Lung (tissue), 12 donors: Measurements from ENCODE around the gene TBKBP1. TPM values are rescaled to one million over a fixed set of nuclear protein-coding genes. Genes with fewer than 3 reads are reported as not detected.

Experiments used
- ATAC-seq: fragments of 200-7000 bp; cut with Tn5 transposase; one replicate; pipeline ENCODE4 v1.9.1; 2020; ENCODE audit warnings: moderate number of reproducible peaks; ENCODE audit not compliant: insufficient read depth, low FRiP score
- DNase-seq, 3 donors: peaks; one replicate each; pipeline ENCODE4 v3.0.0-alpha.2; 2013 to 2017
- H3K27ac ChIP-seq, 2 donors: one replicate each; pipeline ENCODE4 v1.5.1; 2013; ENCODE audit warnings: mild to moderate bottlenecking in 2 of 2, moderate library complexity in 2 of 2, control low read depth in 1 of 2, inconsistent platforms in 1 of 2, low read depth in 1 of 2, low read length in 1 of 2
- H3K27me3 ChIP-seq, 3 donors: one replicate each; pipeline ENCODE4 v1.5.1; 2013; ENCODE audit warnings: low read length in 2 of 3; ENCODE audit not compliant: control insufficient read depth in 3 of 3, insufficient read depth in 3 of 3
- H3K36me3 ChIP-seq, 4 donors: one replicate each; pipeline ENCODE4 v1.5.1; 2013; ENCODE audit warnings: low read length in 4 of 4, mild to moderate bottlenecking in 1 of 4, moderate library complexity in 1 of 4; ENCODE audit not compliant: control insufficient read depth in 4 of 4, insufficient read depth in 4 of 4
- H3K4me1 ChIP-seq, 5 donors: one replicate each; pipeline ENCODE4 v1.5.1; 2013; ENCODE audit warnings: low read length in 5 of 5, mild to moderate bottlenecking in 2 of 5, moderate library complexity in 1 of 5; ENCODE audit not compliant: control insufficient read depth in 5 of 5, insufficient read depth in 5 of 5
- H3K4me3 ChIP-seq: one replicate; pipeline ENCODE4 v1.5.1; 2013; ENCODE audit warnings: mild to moderate bottlenecking, control low read depth, moderate library complexity
- H3K9ac ChIP-seq, 2 donors: one replicate each; pipeline ENCODE4 v1.5.1; 2013; ENCODE audit warnings: low read length in 2 of 2, control low read depth in 1 of 2; ENCODE audit not compliant: insufficient read depth in 1 of 2
- H3K9me3 ChIP-seq, 4 donors: one replicate each; pipeline ENCODE4 v1.5.1; 2013; ENCODE audit warnings: low read length in 3 of 4, mild to moderate bottlenecking in 1 of 4, moderate library complexity in 1 of 4; ENCODE audit not compliant: control insufficient read depth in 4 of 4, insufficient read depth in 3 of 4
- CTCF ChIP-seq: IDR thresholded peaks from 2 replicates; pipeline ENCODE4 v1.5.1; 2012; ENCODE audit warnings: mild to moderate bottlenecking; ENCODE audit errors: control extremely low read depth, extremely low read depth
- WGBS, 2 donors: extraction: QIAGEN DNeasy Blood & Tissue Kit; methylation state at CpG; one replicate each; pipeline ENCODE4 v1.1.7; 2013; 5-methylcytosine and 5-hydroxymethylcytosine counted together
- polyA plus RNA-seq, 2 donors: library from polyadenylated mRNA; stranded (reverse); fragments of 200-250 nt; gene quantifications; one replicate each; pipeline ENCODE4 v1.2.1, GENCODE V29; 2013
- total RNA-seq, 2 donors: library from RNA; depleted of rRNA in 1 of 2; stranded (reverse); fragments of >200 nt in 1 of 2; gene quantifications; one replicate each; pipeline ENCODE4 v1.2.1, GENCODE V29; 2014 to 2021
- donor health status: control.
- donor health status: control.
- donor health status: Bipolar disorder and iron deficiency.
- donor health status: healthy.
- donor health status: DM: yes; HTN: yes; CAD: no.

Gene TBKBP1
- total and polyA plus RNA-seq, 4 donors = 9.0 to 14.0 (median 12.1) TPM

DNA sequence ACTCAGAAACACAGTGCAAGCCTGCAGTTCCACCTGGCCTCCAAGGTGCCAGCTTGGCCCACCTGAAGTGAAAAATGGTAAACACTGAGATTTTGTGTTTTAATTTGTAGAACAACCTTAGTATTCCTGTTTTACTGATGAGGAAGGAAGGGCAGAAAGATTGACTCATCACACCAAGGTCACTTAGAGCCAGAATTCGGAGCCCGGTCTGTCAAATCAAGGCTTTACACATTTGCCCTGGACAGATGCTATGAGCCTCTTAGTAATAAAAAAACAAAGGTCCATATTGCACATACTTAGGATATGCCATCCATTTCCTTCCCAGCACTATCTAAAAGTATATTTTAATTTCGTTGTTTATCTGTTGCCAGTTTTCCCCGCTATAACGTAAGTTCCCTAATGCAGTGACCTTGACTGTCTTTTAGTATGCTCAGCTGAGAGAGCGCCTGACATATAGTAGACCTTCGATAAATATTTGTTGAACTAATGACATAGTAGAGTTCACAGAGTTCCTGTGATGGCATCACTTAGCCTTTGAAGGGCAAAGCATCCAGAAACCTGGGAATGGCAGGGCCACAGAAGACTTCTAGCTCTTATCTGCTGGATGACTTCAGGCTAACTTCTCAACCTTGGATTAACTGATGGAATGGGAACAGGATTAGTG is 7.2 kb upstream of the TBKBP1 start:
- Histone ChIP-seq H3K4me3 (no peak overlapping the region), H3K27me3 (no peaks in the 10 kb centered on the region), H3K36me3 (peaks cover 10 to 29% (median 15%) of the 10 kb centered on the region in 4 donors), H3K9ac (no peak overlapping the region), H3K4me1 (peaks cover 0 to 17% (median 3%) of the 10 kb centered on the region in 5 donors), H3K9me3 (no peaks in the 10 kb centered on the region), H3K27ac (no peak overlapping the region)
- 74 to 78% methylated on average over 7 of the region's 7 CpGs for WGBS, 2 donors
- no peak for TF ChIP-seq CTCF
- ATAC-seq (no peak), DNase-seq (no peak)

DNA sequence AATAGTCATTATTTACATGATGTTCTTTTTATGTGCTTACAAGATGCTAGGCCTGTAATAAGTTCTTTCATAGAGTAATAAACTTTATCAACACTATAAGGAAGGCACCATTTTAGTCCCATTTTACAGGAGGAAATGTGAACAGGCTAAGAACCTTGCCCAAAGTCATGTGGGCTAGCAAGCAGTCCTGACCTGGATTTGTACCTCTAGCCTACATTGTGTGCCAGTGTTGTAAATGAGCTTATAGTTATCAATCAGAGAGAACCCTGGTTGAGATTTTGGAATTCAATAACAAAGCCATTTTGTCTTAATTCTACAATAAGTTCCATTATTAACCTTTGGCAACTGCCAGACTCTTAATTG is 6.7 kb upstream of the TBKBP1 start:
- Histone ChIP-seq H3K27ac (no peak overlapping the region), H3K4me1 (peaks cover 0 to 17% (median 4%) of the 10 kb centered on the region in 5 donors), H3K36me3 (peaks cover 6 to 24% (median 11%) of the 10 kb centered on the region in 4 donors), H3K9ac (no peak overlapping the region), H3K27me3 (no peaks in the 10 kb centered on the region), H3K9me3 (no peaks in the 10 kb centered on the region), H3K4me3 (no peak overlapping the region)
- TF ChIP-seq CTCF = no peak
- ATAC-seq (no peak), DNase-seq (no peak)

DNA sequence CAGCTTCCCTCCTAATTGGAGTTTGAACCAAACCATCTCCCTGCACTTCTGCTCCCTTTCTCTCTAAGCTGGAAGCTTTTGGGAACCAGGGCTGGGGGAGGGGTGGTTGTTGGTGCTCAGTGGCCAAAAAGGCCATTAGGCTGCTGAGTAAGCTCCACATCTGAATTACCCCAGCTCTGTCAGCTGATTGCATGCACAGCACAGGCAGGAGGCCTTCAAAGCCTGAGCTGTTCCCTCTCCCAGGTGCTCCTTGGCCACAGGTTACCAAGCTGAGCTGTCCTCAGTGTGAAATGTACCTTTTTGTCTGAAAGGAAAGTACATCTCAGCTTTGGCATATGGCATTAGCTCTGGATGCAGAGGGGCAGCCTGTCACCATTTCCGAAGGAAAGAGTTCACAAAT is 6.2 kb upstream of the TBKBP1 start:
- DNase-seq = no peak
- H3K4me3 ChIP-seq = no peak overlapping the region
- H3K4me1 ChIP-seq = peaks cover 3 to 17% (median 8%) of the 10 kb centered on the region in 5 donors
- TF ChIP-seq CTCF = no peak
- H3K9me3 ChIP-seq = no peaks in the 10 kb centered on the region
- H3K9ac ChIP-seq = no peak overlapping the region
- H3K27ac ChIP-seq = no peak overlapping the region
- H3K27me3 ChIP-seq = no peaks in the 10 kb centered on the region
- 94 to 100% methylated on average over 1 of the region's 1 CpG for WGBS, 2 donors
- H3K36me3 ChIP-seq = peaks cover 3 to 20% (median 7%) of the 10 kb centered on the region in 4 donors
- no peak for ATAC-seq

DNA sequence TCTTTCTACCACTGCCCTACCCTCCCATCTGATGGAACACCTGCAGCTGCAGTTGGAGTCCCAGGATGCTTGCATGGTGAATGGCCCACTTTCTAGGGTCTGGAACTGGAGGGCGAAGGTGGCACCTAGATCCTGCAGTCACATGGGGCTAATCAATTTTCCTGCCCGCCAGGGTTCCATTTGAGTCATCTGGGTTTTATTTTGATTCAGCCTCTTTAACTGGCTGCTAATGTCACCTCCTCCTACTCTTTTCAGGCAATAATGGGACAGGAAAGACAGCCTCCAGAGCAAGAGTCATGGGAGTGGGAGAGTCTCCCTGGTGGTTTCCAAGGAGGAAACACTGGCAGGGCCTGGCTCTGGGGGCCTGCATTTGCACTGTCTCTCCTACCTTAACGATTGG is 3.8 kb upstream of the TBKBP1 start:
- no peak for DNase-seq
- Histone ChIP-seq H3K9ac (no peak overlapping the region), H3K4me1 (peaks cover 3 to 21% (median 12%) of the 10 kb centered on the region in 5 donors), H3K4me3 (no peak overlapping the region), H3K36me3 (peaks cover 0 to 6% (median under 1%) of the 10 kb centered on the region in 4 donors), H3K27ac (no peak overlapping the region), H3K27me3 (no peaks in the 10 kb centered on the region), H3K9me3 (no peaks in the 10 kb centered on the region)
- ATAC-seq = no peak
- WGBS, 2 donors = 79 to 85% methylated on average over 3 of the region's 3 CpGs
- TF ChIP-seq CTCF = no peak
